GM12878 (cell line): Measurements from ENCODE around the gene SP110. TPM values are rescaled to one million over a fixed set of nuclear protein-coding genes. Genes with fewer than 3 reads are reported as not detected.

Source experiments
- ATAC-seq: fragments of 200-7000 bp; cut with Tn5 transposase; 3 replicates; pipeline ENCODE4 v1.9.1; 2020; ENCODE audit warnings: mild to moderate bottlenecking, moderate library complexity
- BruUV-seq: library from RNA; stranded (reverse); fragments of 400-500 nt; replicated peaks from 2 replicates; lab custom pipeline; 2021; lab: Mats Ljungman, UMichigan
- CTCF ChIA-PET: fragments of 300-600 bp; sonication (Branson Sonifier 250); formaldehyde crosslinking; extraction: SDS; loops from one replicate; lab custom pipeline; 2021; ENCODE audit warnings: inconsistent platforms; lab: Yijun Ruan, JAX
- POLR2A ChIA-PET: fragments of 350-600 bp; formaldehyde crosslinking; extraction: SDS; loops from one replicate; lab custom pipeline; 2021; ENCODE audit warnings: inconsistent platforms; lab: Charles Lee
- RAD21 ChIA-PET: fragments of 300-600 bp; sonication (Branson Sonifier 250); formaldehyde crosslinking; loops from one replicate; lab custom pipeline; 2023; ENCODE audit warnings: antibody characterized with exemption; ENCODE audit not compliant: unreplicated experiment; lab: Charles Lee
- SMC1A ChIA-PET: fragments of 300-600 bp; sonication (Branson Sonifier 250); formaldehyde crosslinking; loops from one replicate; lab custom pipeline; 2023; ENCODE audit not compliant: unreplicated experiment, uncharacterized antibody; lab: Charles Lee
- DNase-seq: peaks from one replicate; pipeline ENCODE4 v3.0.0-alpha.2; 2011; ENCODE audit warnings: low read depth, low spot score
- FAIRE-seq: peaks from 3 replicates; lab custom pipeline; 2011; peaks lifted over from hg19 to GRCh38; lab: Jason Lieb, UNC
- H2AFZ ChIP-seq: 2 replicates; pipeline ENCODE4 v1.6.0; 2011; ENCODE audit warnings: low read depth, low read length, control low read depth; ENCODE audit not compliant: control insufficient read depth
- H3K27ac ChIP-seq: 2 replicates; pipeline ENCODE4 v1.5.1; 2011; ENCODE audit warnings: control low read depth; ENCODE audit not compliant: control insufficient read depth, insufficient read depth
- H3K27me3 ChIP-seq, 2 experiments: replicated peaks in 1 of 2; 2 replicates each; pipeline versions ENCODE4 v1.6.0 to v1.6.1; 2011; ENCODE audit warnings: low read length in 1 of 2; ENCODE audit not compliant: control insufficient read depth in 2 of 2, insufficient read depth in 2 of 2
- H3K36me3 ChIP-seq, 2 experiments: 2 replicates each; pipeline ENCODE4 v1.5.1; 2011; ENCODE audit warnings: low read length in 1 of 2; ENCODE audit not compliant: control insufficient read depth in 2 of 2, insufficient read depth in 2 of 2
- H3K4me1 ChIP-seq: 2 replicates; pipeline ENCODE4 v1.6.1; 2011; ENCODE audit warnings: mild to moderate bottlenecking, low read length, moderate library complexity, mixed read lengths; ENCODE audit not compliant: control insufficient read depth, insufficient read depth
- H3K4me2 ChIP-seq: 2 replicates; pipeline ENCODE4 v1.6.0; 2011; ENCODE audit warnings: control low read depth; ENCODE audit not compliant: control insufficient read depth, insufficient read depth
- H3K4me3 ChIP-seq: fragments of 200-600 bp; sonication (generic); 2 replicates; pipeline ENCODE4 v1.5.1; 2016
- H3K79me2 ChIP-seq: 2 replicates; pipeline ENCODE4 v1.6.0; 2011; ENCODE audit warnings: low read length; ENCODE audit not compliant: control insufficient read depth, insufficient read depth
- H3K9ac ChIP-seq: 2 replicates; pipeline ENCODE4 v1.8.0; 2011; ENCODE audit warnings: low read length, control low read depth, mixed read lengths; ENCODE audit not compliant: control insufficient read depth, insufficient read depth
- H3K9me3 ChIP-seq: replicated peaks from 3 replicates; pipeline ENCODE4 v1.5.1; 2011; ENCODE audit warnings: mild to moderate bottlenecking, low read length; ENCODE audit not compliant: control insufficient read depth, insufficient read depth
- H4K20me1 ChIP-seq: 2 replicates; pipeline ENCODE4 v1.6.0; 2011; ENCODE audit not compliant: control insufficient read depth, insufficient read depth
- CHD4 ChIP-seq: fragments of 200-600 bp; sonication (generic); IDR thresholded peaks from 2 replicates; pipeline ENCODE4 v1.6.1; 2016; ENCODE audit warnings: mild to moderate bottlenecking
- CREB1 ChIP-seq: IDR thresholded peaks from 2 replicates; pipeline ENCODE4 v1.6.1; 2012; ENCODE audit warnings: low read depth, mild to moderate bottlenecking, inconsistent platforms
- DPF2 ChIP-seq: fragments of 450-650 bp; IDR thresholded peaks from 2 replicates; pipeline ENCODE4 v1.6.1; 2017; ENCODE audit warnings: mild to moderate bottlenecking
- ELK1 ChIP-seq: IDR thresholded peaks from 2 replicates; pipeline ENCODE4 v1.6.1; 2012; ENCODE audit warnings: low read depth, low read length, improper control_type of control experiment
- FOXM1 ChIP-seq: IDR thresholded peaks from 2 replicates; pipeline ENCODE4 v1.6.1; 2012; ENCODE audit warnings: low read depth, mild to moderate bottlenecking, inconsistent platforms, low read length, moderate library complexity
- GABPA ChIP-seq: IDR thresholded peaks from 2 replicates; pipeline ENCODE4 v1.6.1; 2014; ENCODE audit warnings: antibody characterized with exemption, low read depth, mild to moderate bottlenecking, inconsistent platforms
- HDAC2 ChIP-seq: fragments of 200-600 bp; sonication (generic); IDR thresholded peaks from 2 replicates; pipeline ENCODE4 v1.6.1; 2017
- MEF2B ChIP-seq: fragments of 450-650 bp; IDR thresholded peaks from 2 replicates; pipeline ENCODE4 v1.6.1; 2018; ENCODE audit warnings: mild to moderate bottlenecking, moderate library complexity; ENCODE audit not compliant: partially characterized antibody, poor library complexity, severe bottlenecking
- NR2F1 ChIP-seq: fragments of 450-650 bp; conservative IDR thresholded peaks from 2 replicates; pipeline ENCODE4 v1.6.1; 2017; ENCODE audit warnings: mild to moderate bottlenecking
- RB1 ChIP-seq: fragments of 450-650 bp; formaldehyde crosslinking; IDR thresholded peaks from 2 replicates; pipeline ENCODE4 v1.6.1; 2017; ENCODE audit warnings: mild to moderate bottlenecking, borderline replicate concordance
- REST ChIP-seq: IDR thresholded peaks from 2 replicates; pipeline ENCODE4 v1.6.1; 2012; ENCODE audit warnings: mild to moderate bottlenecking, low read depth, low read length
- SMARCA5 ChIP-seq: fragments of 450-650 bp; IDR thresholded peaks from 2 replicates; pipeline ENCODE4 v1.6.1; 2017; ENCODE audit warnings: mild to moderate bottlenecking
- SRF ChIP-seq, 2 experiments: IDR thresholded peaks; 2 replicates each; pipeline ENCODE4 v1.6.1; 2011; ENCODE audit warnings: low read depth in 2 of 2, low read length in 2 of 2, mild to moderate bottlenecking in 1 of 2, moderate library complexity in 1 of 2
- TCF12 ChIP-seq: IDR thresholded peaks from 2 replicates; pipeline ENCODE4 v1.6.1; 2011; ENCODE audit warnings: low read depth, mild to moderate bottlenecking, low read length
- ZNF217 ChIP-seq: fragments of 450-650 bp; IDR thresholded peaks from 2 replicates; pipeline ENCODE4 v1.6.1; 2017; ENCODE audit warnings: antibody characterized with exemption, mild to moderate bottlenecking
- ZNF687 ChIP-seq: fragments of 450-650 bp; IDR thresholded peaks from 2 replicates; pipeline ENCODE4 v1.6.1; 2017; ENCODE audit warnings: mild to moderate bottlenecking, moderate library complexity
- WGBS: methylation state at CpG from one replicate; pipeline ENCODE4 v1.1.6; 2016; ENCODE audit warnings: low lambda C conversion rate; ENCODE audit not compliant: insufficient replicate concordance, insufficient coverage; ENCODE audit errors: missing lambda C conversion rate; 5-methylcytosine and 5-hydroxymethylcytosine counted together
- in situ Hi-C: fragments of 300-500 bp; cut with MboI; formaldehyde crosslinking; loops from 9 replicates; pipeline ENCODE4 v1.14.3; 2018; ENCODE audit warnings: mixed read lengths
- intact Hi-C: fragments of 100-400 bp; cut with micrococcal nuclease; formaldehyde crosslinking; loops from one replicate; pipeline ENCODE4 v1.14.2; 2022; ENCODE audit not compliant: unreplicated experiment
- polyA plus RNA-seq, 11 experiments: library from polyadenylated mRNA; depleted of rRNA in 4 of 11; unstranded in 6 of 11; stranded (reverse) in 5 of 11; fragments of >200 nt; fragmentation: Nextera tagmentation in 4 of 11; fragmentation: Illumina TruSeq in 1 of 11; extraction: Ambion mirVana in 4 of 11; extraction: Trizol in 1 of 11; gene quantifications; 1 replicate in 1 of 11; 2 replicates in 10 of 11; pipeline versions ENCODE4 v1.2.1 to v1.2.3, GENCODE V29; 2011 to 2016; ENCODE audit warnings: inconsistent platforms in 2 of 11, missing spikeins in 2 of 11, low read depth in 1 of 11
- total RNA-seq, 4 experiments: library from RNA; depleted of rRNA in 3 of 4; stranded (reverse); fragments of >200 nt in 3 of 4; fragmentation: Illumina TruSeq in 1 of 4; extraction: Trizol in 1 of 4; gene quantifications; 2 replicates each; pipeline versions ENCODE4 v1.2.1 to v1.2.3, GENCODE V29; 2013 to 2021

Gene SP110
- total and polyA plus RNA-seq, 10 of the 15 experiments (the other 5 are each of a cell fraction or from before 2014, with no cell fraction given) = 81.2 to 149 (median 100) TPM

GRCh38 chr2:230153390-230153976 lies 66.3 kb downstream of the SP110 start (continued):
- TF ChIP-seq NR2F1 (no peak), SMARCA5 (no peak), GABPA (no peak), ELK1 (no peak), ZNF217 (no peak), SRF (IDR thresholded peaks at IDR 0.05; ENCODE audit: low read depth in 2 of 2, low read length in 2 of 2) (no peak), TCF12 (no peak)
- TF ChIP-seq, all 136 proteins: peak for 0

- no peak overlapping the region for H3K9ac ChIP-seq
- no peak for DNase-seq
- TF ChIP-seq RB1 (no peak), DPF2 (no peak), HDAC2 (no peak), CHD4 (no peak), MEF2B (no peak), FOXM1 (no peak), CREB1 (no peak), ZNF687 (no peak), REST (no peak)
Observed at GRCh38 chr2:230152334-230152733, 67.5 kb downstream of the SP110 start.

More at GRCh38 chr2:230152334-230152733, 67.5 kb downstream of the SP110 start:
- no peak overlapping the region for H3K4me3 ChIP-seq
- H3K27ac ChIP-seq = no peak overlapping the region
- no peaks in the 10 kb centered on the region for H3K4me1 ChIP-seq
- ATAC-seq = no peak
- ChIA-PET SMC1A (interaction anchor here (1.2 kb wide), 1 partner anchor 144 kb away, joined by 4 read pairs; no protein-coding TSS in a partner anchor), RAD21 (no interaction called here), CTCF (interaction anchor here (0.9 to 3.0 kb wide), 5 partner anchors 8 to 144 kb away, joined by 3 to 8 read pairs (median 3); partner anchors contain the start of gene SLC16A14), POLR2A (no interaction called here)
- no peaks in the 10 kb centered on the region for H3K79me2 ChIP-seq
- no peak for FAIRE-seq
- no peaks in the 10 kb centered on the region for H3K27me3 ChIP-seq
- intact Hi-C loops (no loop called here), in situ Hi-C loops (loop anchor here (25.0 kb wide), 1 partner anchor 365 kb away; no protein-coding TSS in a partner anchor)
- H3K36me3 ChIP-seq = no peaks in the 10 kb centered on the region
- no peak overlapping the region for H2AFZ ChIP-seq
- BruUV-seq = no TSS peak
- H4K20me1 ChIP-seq = no peaks in the 10 kb centered on the region
- H3K9me3 ChIP-seq = no peaks in the 10 kb centered on the region
- 96% methylated on average over 2 of the region's 2 CpGs for WGBS
- no peak overlapping the region for H3K4me2 ChIP-seq
